Mesenchymal stem cell (in vitro differentiated cells and primary cell): Measurements from ENCODE around the gene C1QL2.

ENCODE experiments used
- DNase-seq: peaks from one replicate; pipeline ENCODE4 v3.0.0-alpha.2; 2013
- H2AFZ ChIP-seq: one replicate; pipeline ENCODE4 v1.6.1; 2013; ENCODE audit warnings: low read depth, mild to moderate bottlenecking, control low read depth, inconsistent platforms, low read length, moderate library complexity
- H2AK5ac ChIP-seq: 2 replicates; pipeline ENCODE4 v1.6.1; 2013; ENCODE audit warnings: low read length, moderate library complexity, mild to moderate bottlenecking, inconsistent platforms; ENCODE audit not compliant: severe bottlenecking
- H2BK120ac ChIP-seq: one replicate; pipeline ENCODE4 v1.6.1; 2013; ENCODE audit warnings: low read depth, mild to moderate bottlenecking, inconsistent platforms, low read length, moderate library complexity
- H2BK12ac ChIP-seq, 2 experiments: one replicate each; pipeline ENCODE4 v1.6.1; 2013; ENCODE audit warnings: inconsistent platforms in 2 of 2, low read length in 2 of 2, mild to moderate bottlenecking in 2 of 2, moderate library complexity in 2 of 2, control low read depth in 1 of 2
- H2BK15ac ChIP-seq: one replicate; pipeline ENCODE4 v1.6.1; 2013; ENCODE audit warnings: mild to moderate bottlenecking, low read depth, inconsistent platforms; ENCODE audit not compliant: poor library complexity, severe bottlenecking
- H2BK5ac ChIP-seq: 2 replicates; pipeline ENCODE4 v1.6.1; 2013; ENCODE audit warnings: low read depth, mild to moderate bottlenecking, low read length, control low read depth, inconsistent platforms; ENCODE audit not compliant: poor library complexity, severe bottlenecking
- H3K14ac ChIP-seq, 2 experiments: one replicate each; pipeline ENCODE4 v1.6.1; 2013; ENCODE audit warnings: inconsistent platforms in 2 of 2, low read length in 2 of 2, control low read depth in 1 of 2, mild to moderate bottlenecking in 1 of 2, moderate library complexity in 1 of 2
- H3K18ac ChIP-seq, 2 experiments: one replicate each; pipeline ENCODE4 v1.6.1; 2013; ENCODE audit warnings: inconsistent platforms in 2 of 2, low read length in 2 of 2, control low read depth in 1 of 2, low read depth in 1 of 2, mild to moderate bottlenecking in 1 of 2
- H3K23ac ChIP-seq, 2 experiments: one replicate each; pipeline ENCODE4 v1.6.1; 2013; ENCODE audit warnings: inconsistent platforms in 2 of 2, low read length in 2 of 2, mild to moderate bottlenecking in 2 of 2, moderate library complexity in 2 of 2, control low read depth in 1 of 2
- H3K27ac ChIP-seq: 2 replicates; pipeline ENCODE4 v1.5.1; 2013; ENCODE audit warnings: mild to moderate bottlenecking, moderate library complexity, low read length, control low read depth, inconsistent platforms; ENCODE audit not compliant: poor library complexity, severe bottlenecking
- H3K27me3 ChIP-seq, 2 experiments: 2 replicates each; pipeline versions ENCODE4 v1.6.1 to v1.7.0; 2013; ENCODE audit warnings: low read length in 2 of 2, mild to moderate bottlenecking in 2 of 2, moderate library complexity in 2 of 2, control low read depth in 1 of 2, inconsistent platforms in 1 of 2; ENCODE audit not compliant: control insufficient read depth in 1 of 2, insufficient read depth in 1 of 2
- H3K36me3 ChIP-seq, 2 experiments: 2 replicates each; pipeline versions ENCODE4 v1.6.1 to v1.7.0; 2013; ENCODE audit warnings: low read length in 2 of 2, control low read depth in 1 of 2, inconsistent platforms in 1 of 2, low read depth in 1 of 2, mild to moderate bottlenecking in 1 of 2; ENCODE audit not compliant: insufficient read depth in 2 of 2, control insufficient read depth in 1 of 2
- H3K4ac ChIP-seq, 2 experiments: one replicate each; pipeline ENCODE4 v1.6.1; 2013; ENCODE audit warnings: inconsistent platforms in 2 of 2, low read length in 2 of 2, mild to moderate bottlenecking in 2 of 2, moderate library complexity in 2 of 2, control low read depth in 1 of 2, low read depth in 1 of 2
- H3K4me1 ChIP-seq: 2 replicates; pipeline ENCODE4 v1.6.1; 2013; ENCODE audit warnings: low read depth, low read length, control low read depth; ENCODE audit not compliant: control insufficient read depth, insufficient read depth
- H3K4me2 ChIP-seq: 2 replicates; pipeline ENCODE4 v1.6.1; 2013; ENCODE audit warnings: low read length, mild to moderate bottlenecking, inconsistent platforms; ENCODE audit not compliant: poor library complexity, severe bottlenecking
- H3K4me3 ChIP-seq, 2 experiments: 2 replicates each; pipeline versions ENCODE4 v1.5.1 to v1.7.0; 2013; ENCODE audit warnings: low read length in 2 of 2, mild to moderate bottlenecking in 2 of 2, control low read depth in 1 of 2, low read depth in 1 of 2; ENCODE audit not compliant: insufficient read depth in 1 of 2
- H3K79me1 ChIP-seq: replicated peaks from 2 replicates; pipeline ENCODE4 v1.6.1; 2013; ENCODE audit warnings: mild to moderate bottlenecking, control low read depth, low read length, inconsistent platforms; ENCODE audit not compliant: poor library complexity, severe bottlenecking
- H3K9ac ChIP-seq: 2 replicates; pipeline ENCODE4 v1.7.0; 2013; ENCODE audit warnings: mild to moderate bottlenecking, low read length, moderate library complexity
- H3K9me3 ChIP-seq: 2 replicates; pipeline ENCODE4 v1.7.0; 2013; ENCODE audit warnings: mild to moderate bottlenecking, low read length; ENCODE audit not compliant: control insufficient read depth
- H4K8ac ChIP-seq: one replicate; pipeline ENCODE4 v1.6.1; 2013; ENCODE audit warnings: inconsistent platforms, mild to moderate bottlenecking, low read length, moderate library complexity
- H4K91ac ChIP-seq: one replicate; pipeline ENCODE4 v1.6.1; 2013; ENCODE audit warnings: mild to moderate bottlenecking, low read length, inconsistent platforms
- WGBS: methylation state at CpG from one replicate; pipeline ENCODE4 v1.1.7; 2013; ENCODE audit warnings: mixed read lengths; 5-methylcytosine and 5-hydroxymethylcytosine counted together

Gene C1QL2

DNA sequence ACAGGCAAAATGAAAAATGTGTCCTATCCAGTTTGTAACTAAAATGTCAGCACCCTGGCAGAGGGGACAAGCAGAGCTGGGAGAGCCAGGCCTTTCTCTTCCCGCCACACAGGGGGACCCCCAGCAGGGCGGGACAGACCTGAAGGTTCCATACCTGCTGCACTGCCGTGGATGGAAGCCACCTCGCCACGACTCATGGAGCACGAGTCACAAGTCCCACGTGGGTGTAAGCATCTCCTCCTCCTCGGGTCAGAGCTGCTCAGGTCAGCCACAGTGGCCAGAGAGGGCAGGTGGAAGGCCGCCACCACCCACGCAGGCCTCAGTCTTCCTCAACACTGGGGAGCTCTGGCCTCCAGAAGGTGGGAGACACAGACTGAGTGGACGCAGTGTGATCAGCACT, 21.0 kb downstream of the C1QL2 start:
- no peak for DNase-seq
- Histone ChIP-seq H3K23ac (no peak overlapping the region), H3K79me1 (no peaks in the 10 kb centered on the region)

DNA sequence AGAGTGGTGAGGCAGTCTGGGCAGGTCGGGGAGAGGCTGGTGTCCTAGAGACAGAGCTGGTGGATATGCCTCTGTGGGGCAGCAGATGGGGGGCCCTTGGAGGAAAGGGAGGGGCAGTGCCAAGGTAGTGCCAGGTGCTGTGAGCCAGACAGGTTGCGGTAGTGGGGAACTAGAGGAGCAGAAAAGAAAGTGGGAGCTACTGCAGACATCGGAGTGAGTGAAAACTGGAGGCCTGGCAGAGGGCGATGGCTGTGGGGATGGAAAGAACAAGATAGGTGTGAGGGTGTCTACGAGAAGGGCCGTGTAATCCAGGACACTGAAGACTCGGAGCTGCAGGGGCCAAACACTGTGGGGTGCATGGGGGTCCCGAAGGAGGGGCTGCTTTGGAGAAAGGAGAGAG, 21.7 kb downstream of the C1QL2 start:
- H4K8ac ChIP-seq, result no peak overlapping the region
- no peaks in the 10 kb centered on the region for H3K79me1 ChIP-seq
- H2BK12ac ChIP-seq, result no peak overlapping the region
- no peak overlapping the region for H3K23ac ChIP-seq
- no peaks in the 10 kb centered on the region for H3K36me3 ChIP-seq
- no peak overlapping the region for H3K4me2 ChIP-seq
- H3K4me3 ChIP-seq, result no peak overlapping the region
- H3K14ac ChIP-seq, result no peak overlapping the region
- H2BK15ac ChIP-seq, result no peak overlapping the region
- DNase-seq, result no peak
- H3K4ac ChIP-seq, result no peak overlapping the region
- H3K4me1 ChIP-seq, result peaks cover 3% of the 10 kb centered on the region
- H3K27ac ChIP-seq, result no peak overlapping the region
- WGBS, result 86% methylated on average over 6 of the region's 8 CpGs
- H2BK5ac ChIP-seq, result no peak overlapping the region
- H3K27me3 ChIP-seq, result peaks cover 34 to 81% of the 10 kb centered on the region in 2 experiments
- no peak overlapping the region for H2AFZ ChIP-seq
- no peak overlapping the region for H4K91ac ChIP-seq
- no peak overlapping the region for H3K9ac ChIP-seq
- H2BK120ac ChIP-seq, result no peak overlapping the region
- H2AK5ac ChIP-seq, result no peak overlapping the region
- peaks cover 5% of the 10 kb centered on the region for H3K9me3 ChIP-seq
- no peak overlapping the region for H3K18ac ChIP-seq

More for the DNA sequence above, 21.0 kb downstream of the C1QL2 start:
- Histone ChIP-seq H3K9ac (no peak overlapping the region), H2AK5ac (no peak overlapping the region), H3K9me3 (peaks cover 5% of the 10 kb centered on the region), H3K14ac (no peak overlapping the region), H3K27ac (no peak overlapping the region), H3K4ac (no peak overlapping the region), H2BK120ac (no peak overlapping the region), H3K4me1 (peaks cover 3% of the 10 kb centered on the region), H4K8ac (no peak overlapping the region), H2AFZ (no peak overlapping the region), H3K4me2 (no peak overlapping the region), H2BK5ac (no peak overlapping the region), H3K36me3 (no peaks in the 10 kb centered on the region), H2BK15ac (no peak overlapping the region), H2BK12ac (no peak overlapping the region), H3K18ac (no peak overlapping the region), H4K91ac (no peak overlapping the region), H3K4me3 (no peak overlapping the region), H3K27me3 (peaks cover 40 to 82% of the 10 kb centered on the region in 2 experiments)
- 72% methylated on average over 11 of the region's 11 CpGs for WGBS

DNA sequence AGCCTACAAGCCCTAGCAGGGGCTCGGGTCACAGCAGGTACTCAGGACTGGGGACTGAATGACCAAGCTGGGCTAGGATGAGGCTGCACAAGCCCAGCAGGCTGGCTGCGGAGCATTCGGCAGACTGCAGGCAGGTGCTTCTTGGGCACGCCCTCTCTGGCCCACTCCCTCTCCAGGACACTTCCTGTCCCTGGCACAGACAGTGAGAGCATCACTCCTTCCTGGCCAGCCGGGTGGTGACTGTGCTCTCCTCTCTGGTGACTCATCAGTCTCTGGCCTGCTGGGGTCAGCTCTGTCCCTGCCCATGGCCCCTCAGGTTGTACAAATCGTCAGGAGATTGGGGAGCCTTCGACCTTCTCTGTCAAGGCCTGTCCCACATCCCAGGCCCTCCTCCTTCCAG, 22.5 kb downstream of the C1QL2 start:
- H3K9me3 ChIP-seq, result peaks cover 5% of the 10 kb centered on the region
- H3K36me3 ChIP-seq, result no peaks in the 10 kb centered on the region
- H2BK12ac ChIP-seq, result no peak overlapping the region
- no peak overlapping the region for H2BK5ac ChIP-seq
- no peak overlapping the region for H3K4ac ChIP-seq
- H3K27ac ChIP-seq, result no peak overlapping the region
- H3K4me1 ChIP-seq, result peaks cover 3% of the 10 kb centered on the region
- no peak overlapping the region for H3K4me3 ChIP-seq
- no peak overlapping the region for H3K4me2 ChIP-seq
- H3K9ac ChIP-seq, result no peak overlapping the region
- no peak overlapping the region for H4K8ac ChIP-seq
- H2AK5ac ChIP-seq, result no peak overlapping the region
- H4K91ac ChIP-seq, result no peak overlapping the region
- no peak overlapping the region for H2BK15ac ChIP-seq
- WGBS, result 74% methylated on average over 7 of the region's 7 CpGs
- no peak overlapping the region for H3K23ac ChIP-seq
- no peaks in the 10 kb centered on the region for H3K79me1 ChIP-seq
- no peak overlapping the region for H3K14ac ChIP-seq
- H3K18ac ChIP-seq, result no peak overlapping the region
- DNase-seq, result no peak
- H2BK120ac ChIP-seq, result no peak overlapping the region
- peaks cover 29 to 76% of the 10 kb centered on the region in 2 experiments for H3K27me3 ChIP-seq
- H2AFZ ChIP-seq, result no peak overlapping the region

DNA sequence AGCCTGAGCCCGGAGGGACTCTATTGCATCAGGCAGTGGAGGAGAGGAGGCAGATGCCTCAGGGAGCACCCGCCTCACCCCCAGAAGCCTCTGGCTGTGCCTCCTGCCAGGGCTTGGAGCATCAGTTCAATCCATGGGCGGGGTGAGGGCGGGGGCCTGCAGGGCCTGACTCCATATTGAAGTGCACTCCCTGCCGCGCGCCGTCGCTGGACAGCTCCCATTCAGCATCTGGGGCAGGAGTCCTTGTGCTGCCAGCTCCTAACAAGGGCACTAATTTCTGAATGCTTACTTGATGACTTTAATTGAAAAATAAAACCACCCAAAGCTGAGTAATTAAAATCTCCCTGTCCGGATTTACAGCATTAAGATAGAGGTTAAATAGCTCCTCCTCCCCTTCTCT, 23.8 kb downstream of the C1QL2 start:
- no peak overlapping the region for H3K4me2 ChIP-seq
- H2BK5ac ChIP-seq, result no peak overlapping the region
- H2BK12ac ChIP-seq, result no peak overlapping the region
- no peak overlapping the region for H3K9ac ChIP-seq
- no peak overlapping the region for H3K18ac ChIP-seq
- peaks cover 3% of the 10 kb centered on the region for H3K4me1 ChIP-seq
- H4K8ac ChIP-seq, result no peak overlapping the region
- no peak overlapping the region for H4K91ac ChIP-seq
- H3K27ac ChIP-seq, result no peak overlapping the region
- H2BK120ac ChIP-seq, result no peak overlapping the region
- WGBS, result 74% methylated on average over 10 of the region's 10 CpGs
- H3K4ac ChIP-seq, result no peak overlapping the region
- H3K27me3 ChIP-seq, result peaks cover 18 to 74% of the 10 kb centered on the region in 2 experiments
- no peaks in the 10 kb centered on the region for H3K36me3 ChIP-seq
- DNase-seq, result no peak
- no peak overlapping the region for H3K14ac ChIP-seq
- peaks cover 5% of the 10 kb centered on the region for H3K9me3 ChIP-seq
- H2BK15ac ChIP-seq, result no peak overlapping the region
- no peak overlapping the region for H2AK5ac ChIP-seq
- no peaks in the 10 kb centered on the region for H3K79me1 ChIP-seq
- H3K4me3 ChIP-seq, result no peak overlapping the region
- no peak overlapping the region for H2AFZ ChIP-seq
- no peak overlapping the region for H3K23ac ChIP-seq
